GM19397 (cell line): ENCODE results near the gene HMG20A.

Experiments used
- ATAC-seq: cut with Tn5 transposase; IDR thresholded peaks from one replicate; pipeline ENCODE4 v1.9.1; 2021; ENCODE audit warnings: mild to moderate bottlenecking, moderate library complexity; ENCODE audit not compliant: unreplicated experiment

HMG20A gene

GRCh38 chr15:77515613-77516012 lies 94.9 kb downstream of the HMG20A start:
- ATAC-seq: no peak

DNA sequence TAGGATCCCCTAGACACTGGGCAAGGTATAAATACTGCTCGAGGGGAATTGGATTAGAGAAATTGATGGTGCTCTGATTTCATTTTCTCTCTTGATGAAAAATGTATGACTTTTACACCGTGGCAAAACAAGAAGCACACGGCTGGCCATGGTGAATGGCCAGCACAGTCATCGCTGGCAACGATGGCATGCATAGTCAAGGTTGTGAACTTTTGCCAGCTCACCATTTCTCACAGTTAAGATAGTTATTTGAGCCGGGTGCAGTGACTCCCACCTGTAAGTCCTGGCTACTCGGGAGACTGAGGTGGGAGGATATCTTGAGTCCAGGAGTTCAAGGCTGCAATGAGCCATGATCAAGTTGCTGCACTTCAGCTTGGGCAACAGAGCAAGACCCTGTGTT lies 95.4 kb downstream of the HMG20A start:
- ATAC-seq: no peak

DNA sequence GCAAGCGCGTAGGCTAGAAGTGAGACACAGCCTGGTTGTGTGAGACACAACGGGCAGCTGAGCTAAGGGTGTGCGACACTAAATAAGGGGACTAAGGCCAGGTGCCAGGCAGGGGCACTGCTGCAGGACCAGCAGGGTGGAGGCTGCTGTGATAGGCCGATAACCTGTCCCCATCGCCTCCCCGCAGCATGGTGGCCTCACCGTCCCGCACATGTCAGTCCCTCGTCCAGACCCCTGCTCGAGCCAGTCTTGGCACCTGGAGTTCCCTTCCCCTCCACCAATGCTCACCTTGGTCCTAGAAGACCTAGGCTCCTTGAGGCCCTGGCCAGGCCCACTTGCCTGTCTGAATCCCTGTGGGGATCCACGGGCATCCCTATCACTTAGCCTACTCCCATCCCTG lies 96.1 kb downstream of the HMG20A start:
- ATAC-seq: no peak

GRCh38 chr15:77517579-77517978 lies 96.9 kb downstream of the HMG20A start:
- no peak for ATAC-seq

DNA sequence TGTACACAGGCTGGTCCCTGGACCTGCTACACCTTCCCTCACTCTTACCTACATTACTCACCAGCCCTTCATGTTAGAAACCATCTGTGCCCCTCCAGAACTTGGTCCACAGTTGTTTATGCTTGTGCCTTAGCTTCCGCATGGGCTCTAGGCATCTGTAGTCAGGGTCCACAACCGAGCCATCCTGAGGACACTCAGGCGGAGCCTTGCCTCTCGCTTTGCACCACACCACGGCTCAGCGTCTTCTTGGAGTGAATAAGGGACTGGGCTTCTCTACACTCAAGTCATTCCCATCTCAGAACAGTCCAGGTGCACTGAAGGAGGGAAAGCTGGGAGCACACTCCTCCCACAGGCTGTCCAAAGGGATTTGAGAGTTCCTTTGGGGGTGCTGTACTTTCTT lies 97.8 kb downstream of the HMG20A start:
- ATAC-seq: no peak

GRCh38 chr15:77519540-77519939 lies 98.9 kb downstream of the HMG20A start:
- ATAC-seq: no peak

DNA sequence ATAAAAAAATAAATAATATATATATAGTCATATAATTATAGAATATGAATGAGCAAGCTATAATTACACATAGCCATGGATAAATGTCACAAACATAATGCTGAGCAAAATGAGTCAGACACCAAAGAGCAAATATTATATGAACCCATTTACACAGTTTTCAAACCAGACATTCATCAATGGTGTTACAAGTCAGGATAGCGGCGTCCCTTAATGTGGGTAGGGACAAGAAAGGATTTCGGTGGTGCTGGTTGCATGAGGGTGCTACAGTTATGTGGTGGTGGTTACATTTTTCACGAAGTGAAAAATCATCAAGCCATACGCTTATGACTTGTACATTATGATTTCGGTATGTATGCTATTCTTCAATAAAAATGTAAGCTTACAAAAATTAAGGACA lies 100.5 kb downstream of the HMG20A start:
- ATAC-seq: no peak

GRCh38 chr15:77525400-77525811 lies 104.7 kb downstream of the HMG20A start:
- no peak for ATAC-seq

- no peak for ATAC-seq
These were observed 105.4 kb downstream of the HMG20A start for GRCh38 chr15:77525907-77526594.

DNA sequence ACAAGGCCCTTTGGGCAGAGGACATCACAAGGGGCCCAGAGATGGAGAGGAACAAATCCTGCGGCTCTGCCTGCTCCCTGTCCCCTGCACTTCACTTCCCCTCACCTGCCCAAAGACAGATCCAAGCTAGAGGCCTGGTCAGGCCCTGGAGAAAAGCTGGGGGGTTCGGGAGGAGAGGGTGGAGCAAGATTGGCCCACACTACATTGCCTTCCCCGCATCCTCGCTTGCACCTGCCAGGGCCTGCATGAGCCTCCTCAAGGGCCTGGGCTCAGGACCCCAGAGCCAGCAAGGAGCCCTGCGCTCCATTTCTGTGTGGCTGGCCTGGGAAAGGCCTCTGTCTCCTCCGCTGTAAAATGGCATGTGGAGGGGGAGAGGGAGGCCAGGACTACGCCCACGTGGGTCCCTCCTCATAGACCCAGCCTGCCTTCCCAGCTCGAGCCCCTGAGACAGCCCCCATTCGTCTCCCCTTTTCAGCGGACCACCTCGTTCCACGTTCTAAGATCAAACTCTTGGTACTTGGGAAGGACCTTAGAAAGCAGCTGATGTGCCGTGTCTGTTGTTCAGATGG lies 106.0 kb downstream of the HMG20A start:
- no peak for ATAC-seq

DNA sequence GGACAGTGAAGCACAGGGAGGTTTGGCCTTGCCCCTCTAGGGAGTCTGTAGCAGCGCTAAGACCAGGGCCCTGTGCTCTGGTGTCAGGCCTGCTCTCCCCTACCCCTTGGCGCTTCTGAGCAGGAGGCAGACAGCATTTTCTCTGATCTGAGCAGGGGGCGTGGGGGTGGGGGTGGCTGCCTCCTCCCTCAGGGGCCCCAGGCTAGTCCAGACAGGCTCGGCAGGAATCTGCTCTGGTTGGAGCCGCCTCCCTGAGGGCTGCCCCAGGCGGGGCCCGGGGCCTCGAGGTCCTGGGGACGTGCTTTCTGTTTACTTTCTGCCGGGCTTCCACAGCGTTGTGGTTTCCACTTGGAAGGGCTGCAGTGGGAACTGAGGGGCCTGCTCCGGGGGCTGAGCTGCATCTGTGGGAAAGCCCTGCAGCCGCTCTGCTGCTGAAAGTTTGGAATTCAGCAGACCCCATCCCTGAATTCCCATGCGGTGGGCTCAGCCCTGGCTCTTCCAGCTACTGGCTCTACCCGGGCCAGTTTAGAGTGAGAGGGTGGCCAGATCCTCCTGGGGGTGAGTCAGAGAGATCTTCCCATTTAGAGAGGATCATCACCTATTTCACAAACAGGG lies 106.6 kb downstream of the HMG20A start:
- no peak for ATAC-seq

- ATAC-seq: no peak
These were observed 107.1 kb downstream of the HMG20A start for GRCh38 chr15:77527831-77528231.

- ATAC-seq: no peak
These were observed 107.7 kb downstream of the HMG20A start for GRCh38 chr15:77528290-77528967.

DNA sequence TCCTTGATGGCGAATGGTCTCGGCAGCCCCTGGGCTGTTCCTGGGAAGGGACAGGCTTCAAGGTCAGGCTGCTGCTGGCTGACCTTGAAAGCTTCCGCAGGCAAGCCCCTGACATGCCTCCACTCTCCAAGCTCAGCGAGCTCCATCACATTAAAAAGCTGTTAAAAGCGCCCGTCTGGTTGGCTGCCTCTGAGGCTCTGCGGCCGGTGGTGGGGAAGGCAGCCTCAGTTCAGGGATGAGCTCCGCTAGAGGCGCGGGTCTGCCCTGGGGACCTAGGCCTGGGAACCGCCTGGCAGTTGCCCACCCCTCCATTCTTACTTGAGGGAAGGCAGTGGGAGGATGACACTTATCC lies 108.3 kb downstream of the HMG20A start:
- no peak for ATAC-seq

GRCh38 chr15:77529394-77530159 lies 108.9 kb downstream of the HMG20A start:
- no peak for ATAC-seq

DNA sequence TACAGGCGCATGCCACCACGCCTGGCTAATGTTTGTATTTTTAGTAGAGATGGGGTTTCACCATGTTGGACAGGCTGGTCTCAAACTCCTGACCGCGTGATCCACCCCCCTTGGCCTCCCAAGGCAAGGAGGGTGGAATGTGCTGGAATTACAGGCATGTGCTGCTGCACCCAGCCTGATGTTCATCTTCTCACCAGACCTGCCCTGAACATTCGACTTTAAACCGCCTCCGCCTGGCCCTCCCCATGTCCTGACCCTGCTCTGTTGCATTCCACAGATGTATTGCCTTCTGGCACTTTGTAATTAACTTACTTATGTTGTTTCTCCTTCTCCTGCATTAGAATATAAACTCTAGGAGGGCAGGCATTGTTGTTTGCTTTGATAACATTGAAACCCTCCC lies 109.9 kb downstream of the HMG20A start:
- ATAC-seq: no peak

- no peak for ATAC-seq
These were observed 110.7 kb downstream of the HMG20A start for GRCh38 chr15:77531191-77532000.

DNA sequence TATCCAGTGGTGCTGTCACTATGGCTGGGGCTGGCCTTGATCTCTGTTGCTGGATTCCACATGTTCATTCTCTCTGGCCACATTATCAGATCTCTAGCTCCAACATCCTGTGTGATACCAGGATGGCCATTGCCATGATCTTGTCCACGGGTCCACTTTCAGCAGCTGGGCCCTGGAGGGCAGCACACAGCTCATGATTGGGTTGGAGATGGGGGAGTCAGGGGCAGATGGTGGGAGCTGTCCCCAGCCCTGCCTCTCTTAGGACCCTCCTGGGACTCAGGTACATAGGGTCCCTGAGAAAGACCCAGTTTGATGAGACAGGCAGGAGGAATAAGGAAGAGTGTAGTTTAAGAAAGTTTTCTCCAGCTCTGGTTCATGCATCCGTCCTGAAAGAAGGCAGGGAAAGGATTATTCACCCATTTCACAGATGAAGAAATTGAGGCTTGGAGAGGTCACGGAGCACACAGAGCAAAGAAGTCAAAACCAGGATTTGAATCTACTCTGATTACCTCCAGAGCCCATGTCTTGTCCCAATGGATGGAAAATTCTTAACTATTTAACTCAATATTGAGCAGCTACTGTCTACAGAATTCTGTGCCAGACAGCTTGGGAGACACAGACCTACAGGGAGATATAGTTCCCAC lies 111.5 kb downstream of the HMG20A start:
- no peak for ATAC-seq

DNA sequence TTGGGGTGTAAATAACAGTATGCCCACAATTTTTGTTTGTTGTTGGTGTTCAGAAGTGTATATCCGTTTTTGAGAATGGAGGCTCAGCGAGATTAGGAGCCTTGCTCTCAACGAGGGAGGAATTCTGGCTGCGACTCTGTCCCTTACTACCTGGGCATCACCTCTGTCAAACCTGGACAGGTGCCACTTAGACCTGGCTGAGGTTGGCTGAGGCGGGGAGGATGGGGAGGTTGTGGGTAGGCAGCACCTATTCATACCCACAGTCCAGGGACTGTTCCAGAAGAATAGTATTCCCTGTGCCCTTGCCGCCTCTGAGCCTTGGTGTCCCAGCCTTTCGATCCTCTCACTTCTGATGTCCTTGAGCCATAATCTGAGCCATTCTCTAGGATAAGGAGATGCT lies 112.2 kb downstream of the HMG20A start:
- no peak for ATAC-seq
